GM12875 (cell line): ENCODE results near the gene FER.
"Not testable (repeated sequence)": the region's sequence is repeated elsewhere in the genome, so short reads cannot be mapped to it uniquely, and the experiment has no call there.

Source experiments
- H3K4me3 ChIP-seq: one replicate; pipeline ENCODE4 v1.5.1; 2011; ENCODE audit warnings: low read depth, low read length, control low read depth
- CTCF ChIP-seq: IDR thresholded peaks from 2 replicates; pipeline ENCODE4 v1.5.1; 2011; ENCODE audit warnings: low read depth, mild to moderate bottlenecking, control low read depth, inconsistent platforms, low read length, moderate library complexity, borderline replicate concordance; ENCODE audit not compliant: insufficient read depth

Gene FER

GRCh38 chr5:108760512-108760911, 12.8 kb downstream of the FER start:
- TF ChIP-seq CTCF = no peak
- no peak overlapping the region for H3K4me3 ChIP-seq

- no peak overlapping the region for H3K4me3 ChIP-seq
- TF ChIP-seq CTCF = no peak
Observed at GRCh38 chr5:108762660-108763059, 15.0 kb downstream of the FER start.

GRCh38 chr5:108763222-108763916, 15.7 kb downstream of the FER start:
- H3K4me3 ChIP-seq = no peak overlapping the region
- no peak for TF ChIP-seq CTCF

GRCh38 chr5:108765647-108766046, 17.9 kb downstream of the FER start:
- no peak for TF ChIP-seq CTCF
- H3K4me3 ChIP-seq = no peak overlapping the region

- H3K4me3 ChIP-seq = not testable (repeated sequence)
Observed at GRCh38 chr5:108766916-108767315, 19.2 kb downstream of the FER start.

GRCh38 chr5:108769352-108769751, 21.7 kb downstream of the FER start:
- H3K4me3 ChIP-seq = no peak overlapping the region
- TF ChIP-seq CTCF = no peak

- TF ChIP-seq CTCF = no peak
Observed at GRCh38 chr5:108772626-108773025, 24.9 kb downstream of the FER start.

GRCh38 chr5:108773330-108773729, 25.6 kb downstream of the FER start:
- no peak for TF ChIP-seq CTCF
- H3K4me3 ChIP-seq = no peak overlapping the region

More at GRCh38 chr5:108772626-108773025, 24.9 kb downstream of the FER start:
- no peak overlapping the region for H3K4me3 ChIP-seq

- not testable (repeated sequence) for H3K4me3 ChIP-seq
Observed at GRCh38 chr5:108774079-108774478, 26.4 kb downstream of the FER start.

GRCh38 chr5:108777582-108777981, 29.9 kb downstream of the FER start:
- not testable (repeated sequence) for H3K4me3 ChIP-seq

GRCh38 chr5:108784577-108784976, 36.9 kb downstream of the FER start:
- H3K4me3 ChIP-seq = not testable (repeated sequence)
